HepG2 (cell line): ENCODE data around the gene SLC11A1. TPM values are rescaled to one million over a fixed set of nuclear protein-coding genes. Genes with fewer than 3 reads are reported as not detected.
A peak's percentile ranks its signal among the peaks of the same experiment; 100 is the strongest.

ENCODE experiments used
- ADNP ChIP-seq: sonication (generic); formaldehyde crosslinking; IDR thresholded peaks from 2 replicates; pipeline ENCODE4 v1.4.0; 2020; ENCODE audit warnings: missing genetic modification reagents
- CBFB ChIP-seq: sonication (generic); formaldehyde crosslinking; IDR thresholded peaks from 2 replicates; pipeline ENCODE4 v1.4.0; 2020; ENCODE audit warnings: missing genetic modification reagents
- CCDC6 ChIP-seq: sonication (generic); formaldehyde crosslinking; IDR thresholded peaks from 2 replicates; pipeline ENCODE4 v1.8.1; 2022; ENCODE audit warnings: mild to moderate bottlenecking, missing genetic modification reagents, moderate library complexity
- DR1 ChIP-seq: sonication (generic); formaldehyde crosslinking; IDR thresholded peaks from 2 replicates; pipeline ENCODE4 v1.8.0; 2021; ENCODE audit warnings: mild to moderate bottlenecking, missing genetic modification reagents, inconsistent platforms
- E2F5 ChIP-seq: sonication (generic); formaldehyde crosslinking; conservative IDR thresholded peaks from 2 replicates; pipeline ENCODE4 v1.4.0; 2020; ENCODE audit warnings: missing genetic modification reagents
- ETV6 ChIP-seq: sonication (generic); formaldehyde crosslinking; conservative IDR thresholded peaks from 2 replicates; pipeline ENCODE4 v1.4.0; 2020; ENCODE audit warnings: missing genetic modification reagents
- FOXK2 ChIP-seq: fragments of 450-650 bp; IDR thresholded peaks from 2 replicates; pipeline ENCODE4 v1.6.1; 2016
- GATA4 ChIP-seq: sonication (generic); IDR thresholded peaks from 2 replicates; pipeline ENCODE4 v1.6.1; 2016; ENCODE audit warnings: antibody characterized with exemption, low read depth, borderline replicate concordance
- HOXA9 ChIP-seq: sonication (generic); formaldehyde crosslinking; IDR thresholded peaks from 2 replicates; pipeline ENCODE4 v1.8.1; 2022; ENCODE audit warnings: missing genetic modification reagents, mild to moderate bottlenecking, moderate library complexity, borderline replicate concordance
- KDM1A ChIP-seq: IDR thresholded peaks from 2 replicates; pipeline ENCODE4 v1.6.1; 2016; ENCODE audit warnings: missing compliant biosample characterization
- KDM4B ChIP-seq: sonication (generic); formaldehyde crosslinking; IDR thresholded peaks from 2 replicates; pipeline ENCODE4 v1.4.0; 2020; ENCODE audit warnings: missing genetic modification reagents
- KDM5A ChIP-seq: fragments of 200-600 bp; sonication (generic); IDR thresholded peaks from 2 replicates; pipeline ENCODE4 v1.7.0; 2018; ENCODE audit warnings: antibody characterized with exemption, mild to moderate bottlenecking, low read length, borderline replicate concordance
- MLLT10 ChIP-seq: sonication (generic); formaldehyde crosslinking; IDR thresholded peaks from 2 replicates; pipeline ENCODE4 v1.4.0; 2020; ENCODE audit warnings: missing genetic modification reagents
- PHF21A ChIP-seq: sonication (generic); formaldehyde crosslinking; IDR thresholded peaks from 2 replicates; pipeline ENCODE4 v1.5.0; 2020; ENCODE audit warnings: mild to moderate bottlenecking, missing genetic modification reagents
- SAFB2 ChIP-seq: sonication (generic); formaldehyde crosslinking; IDR thresholded peaks from 2 replicates; pipeline ENCODE4 v1.5.1; 2020; ENCODE audit warnings: missing genetic modification reagents, low read depth, mild to moderate bottlenecking, borderline replicate concordance
- TBL1XR1 ChIP-seq: fragments of 150-350 bp; IDR thresholded peaks from 2 replicates; pipeline ENCODE4 v1.6.1; 2014; ENCODE audit warnings: borderline replicate concordance, low read length; ENCODE audit not compliant: partially characterized antibody
- TFDP1 ChIP-seq: IDR thresholded peaks from 2 replicates; pipeline ENCODE4 v1.6.1; 2016; ENCODE audit warnings: missing compliant biosample characterization, missing genetic modification reagents, borderline replicate concordance
- TMF1 ChIP-seq: sonication (generic); formaldehyde crosslinking; IDR thresholded peaks from 2 replicates; pipeline ENCODE4 v1.8.1; 2022; ENCODE audit warnings: low read depth, missing genetic modification reagents
- ZBTB25 ChIP-seq: IDR thresholded peaks from 2 replicates; pipeline ENCODE4 v1.6.1; 2018; ENCODE audit warnings: missing genetic modification reagents
- ZBTB38 ChIP-seq: sonication (generic); formaldehyde crosslinking; IDR thresholded peaks from 2 replicates; pipeline ENCODE4 v1.5.1; 2020; ENCODE audit warnings: mild to moderate bottlenecking, missing genetic modification reagents
- ZBTB7B ChIP-seq: sonication (generic); formaldehyde crosslinking; IDR thresholded peaks from 2 replicates; pipeline ENCODE4 v1.4.0; 2020; ENCODE audit warnings: missing genetic modification reagents
- ZNF24 ChIP-seq: fragments of 450-650 bp; IDR thresholded peaks from 2 replicates; pipeline ENCODE4 v1.6.1; 2017; ENCODE audit warnings: antibody characterized with exemption, mild to moderate bottlenecking
- ZNF577 ChIP-seq: sonication (generic); formaldehyde crosslinking; IDR thresholded peaks from 2 replicates; pipeline ENCODE4 v1.4.0; 2020; ENCODE audit warnings: mild to moderate bottlenecking, low read depth, missing genetic modification reagents, borderline replicate concordance
- ZSCAN21 ChIP-seq: sonication (generic); formaldehyde crosslinking; IDR thresholded peaks from 2 replicates; pipeline ENCODE4 v1.8.0; 2022; ENCODE audit warnings: mild to moderate bottlenecking, missing genetic modification reagents, moderate library complexity, borderline replicate concordance
- ZXDC ChIP-seq: sonication (generic); formaldehyde crosslinking; IDR thresholded peaks from 2 replicates; pipeline ENCODE4 v1.5.0; 2020; ENCODE audit warnings: mild to moderate bottlenecking, missing genetic modification reagents
- polyA plus RNA-seq, 8 experiments: library from polyadenylated mRNA; depleted of rRNA in 3 of 8; stranded (reverse) in 7 of 8; unstranded in 1 of 8; fragments of >200 nt; fragmentation: Illumina TruSeq in 4 of 8; extraction: Trizol in 4 of 8; gene quantifications; 2 replicates each; pipeline versions ENCODE4 v1.2.1 to v1.2.3, GENCODE V29; 2011 to 2016; ENCODE audit warnings: low read depth in 4 of 8, missing spikeins in 1 of 8, mixed read lengths in 1 of 8; ENCODE audit not compliant: insufficient read depth in 1 of 8
- total RNA-seq, 5 experiments: library from RNA; depleted of rRNA; stranded (reverse); fragments of >200 nt; fragmentation: Illumina TruSeq; extraction: Trizol; gene quantifications; 2 replicates each; pipeline ENCODE4 v1.2.3, GENCODE V29; 2016; ENCODE audit warnings: low read depth in 1 of 5

Gene SLC11A1
- total and polyA plus RNA-seq, 2 of the 13 experiments (the other 11 are each of a cell fraction or from before 2014, with no cell fraction given) = 0.33 to 2.3 TPM

- TF ChIP-seq HOXA9 (CRISPR knock-in tag) = no peak; the same call in 1 of the 2 replicates
- peak; percentile 9; the same call in 1 of the 2 replicates for TF ChIP-seq ZBTB38 (CRISPR knock-in tag)
- peak; percentile 89; the same call in 1 of the 2 replicates for TF ChIP-seq TFDP1 (CRISPR knock-in tag)
- no peak for TF ChIP-seq KDM1A (CRISPR knock-in tag)
- no peak for TF ChIP-seq FOXK2
- TF ChIP-seq ZSCAN21 (CRISPR knock-in tag) = peak; percentile 87
- peak; percentile 71 for TF ChIP-seq SAFB2 (CRISPR knock-in tag)
- peak; percentile 94 for TF ChIP-seq ZBTB25 (CRISPR knock-in tag)
- peak; percentile 62; the same call in 1 of the 2 replicates for TF ChIP-seq PHF21A (CRISPR knock-in tag)
- peak; percentile 76 for TF ChIP-seq CCDC6 (CRISPR knock-in tag)
- no peak for TF ChIP-seq MLLT10 (CRISPR knock-in tag)
- 0 out of 2 replicates have a peak, but pooled peaks have one; percentile 61 for TF ChIP-seq ETV6
- TF ChIP-seq ZBTB7B (CRISPR knock-in tag) = peak; percentile 77
- TF ChIP-seq ADNP = peak; percentile 66; the same call in 1 of the 2 replicates
- TF ChIP-seq ZXDC (CRISPR knock-in tag) = peak; percentile 66; the same call in 1 of the 2 replicates
- peak; percentile 92 for TF ChIP-seq CBFB (CRISPR knock-in tag)
- TF ChIP-seq GATA4 = 0 out of 2 replicates have a peak, but pooled peaks have one; percentile 27
- peak; percentile 88 for TF ChIP-seq KDM4B (CRISPR knock-in tag)
- peak; percentile 49; the same call in 1 of the 2 replicates for TF ChIP-seq TMF1
- TF ChIP-seq TBL1XR1 = peak; percentile 29
- peak; percentile 62; the same call in 1 of the 2 replicates for TF ChIP-seq E2F5
- TF ChIP-seq DR1 (CRISPR knock-in tag) = peak; percentile 59; the same call in 1 of the 2 replicates
- TF ChIP-seq ZNF24 = peak; percentile 34; the same call in 1 of the 2 replicates
- no peak for TF ChIP-seq ZNF577
- peak; percentile 47; the same call in 1 of the 2 replicates for TF ChIP-seq KDM5A
These were observed 17.5 kb downstream of the SLC11A1 start, which contains the start of gene CTDSP1 (continued) for GRCh38 chr2:218399391-218400166.
